ENCODE data around the gene JCAD. TPM values are rescaled to one million over a fixed set of nuclear protein-coding genes. Genes with fewer than 3 reads are reported as not detected.

JCAD gene
- polyA plus RNA-seq, 1 donor from 2014 or later, result 2.3 TPM

GRCh38 chr10:30094601-30095000 lies 35.2 kb upstream of the JCAD start:
- no peaks in the 10 kb centered on the region for H3K36me3 ChIP-seq (ENCODE audit: insufficient read depth, low read length)
- no peak overlapping the region for H3K4me3 ChIP-seq (ENCODE audit: low read length)
- no peaks in the 10 kb centered on the region for H4K20me1 ChIP-seq (ENCODE audit: insufficient read depth)
- H3F3A ChIP-seq (ENCODE audit: insufficient read depth, low read length, poor library complexity, severe bottlenecking), result no peaks in the 10 kb centered on the region
- no peaks in the 10 kb centered on the region for H3K9me3 ChIP-seq (ENCODE audit: low read length)
- no peak overlapping the region for H3K4me2 ChIP-seq (ENCODE audit: low read length)
- no peaks in the 10 kb centered on the region for H3K27me3 ChIP-seq (ENCODE audit: insufficient read depth, low read depth, low read length)
- no peak overlapping the region for H2AFZ ChIP-seq (ENCODE audit: low read depth, low read length)
- no peak for TF ChIP-seq EZH2 (IDR thresholded peaks at IDR 0.05; ENCODE audit: borderline replicate concordance, insufficient read depth, low read length, poor library complexity, severe bottlenecking)
- no peak for TF ChIP-seq REST (IDR thresholded peaks at IDR 0.05; ENCODE audit: borderline replicate concordance)
- TF ChIP-seq POLR2AphosphoS5 (IDR thresholded peaks at IDR 0.05), result no peak
- TF ChIP-seq TAF1 (IDR thresholded peaks at IDR 0.05; ENCODE audit: low read depth), result no peak
- no peak for TF ChIP-seq CTCF (IDR thresholded peaks at IDR 0.05; ENCODE audit: poor library complexity, severe bottlenecking)
- TF ChIP-seq MXI1 (conservative IDR thresholded peaks at IDR 0.05; ENCODE audit: poor library complexity, severe bottlenecking), result no peak
- no peak for TF ChIP-seq SMC3 (conservative IDR thresholded peaks at IDR 0.05; ENCODE audit: poor library complexity)
- no peak for TF ChIP-seq EP300 (conservative IDR thresholded peaks at IDR 0.05; ENCODE audit: poor library complexity, severe bottlenecking)
- TF ChIP-seq RAD21 (conservative IDR thresholded peaks at IDR 0.05), result no peak
- H3K79me2 ChIP-seq (replicated peaks; ENCODE audit: insufficient read depth, low read length), result no peaks in the 10 kb centered on the region
- H3K9ac ChIP-seq (ENCODE audit: low read length), result no peak overlapping the region
- no peak overlapping the region for H3K27ac ChIP-seq (ENCODE audit: low read length)
- no peaks in the 10 kb centered on the region for H3K9me2 ChIP-seq (ENCODE audit: insufficient read depth, low read length)

DNA sequence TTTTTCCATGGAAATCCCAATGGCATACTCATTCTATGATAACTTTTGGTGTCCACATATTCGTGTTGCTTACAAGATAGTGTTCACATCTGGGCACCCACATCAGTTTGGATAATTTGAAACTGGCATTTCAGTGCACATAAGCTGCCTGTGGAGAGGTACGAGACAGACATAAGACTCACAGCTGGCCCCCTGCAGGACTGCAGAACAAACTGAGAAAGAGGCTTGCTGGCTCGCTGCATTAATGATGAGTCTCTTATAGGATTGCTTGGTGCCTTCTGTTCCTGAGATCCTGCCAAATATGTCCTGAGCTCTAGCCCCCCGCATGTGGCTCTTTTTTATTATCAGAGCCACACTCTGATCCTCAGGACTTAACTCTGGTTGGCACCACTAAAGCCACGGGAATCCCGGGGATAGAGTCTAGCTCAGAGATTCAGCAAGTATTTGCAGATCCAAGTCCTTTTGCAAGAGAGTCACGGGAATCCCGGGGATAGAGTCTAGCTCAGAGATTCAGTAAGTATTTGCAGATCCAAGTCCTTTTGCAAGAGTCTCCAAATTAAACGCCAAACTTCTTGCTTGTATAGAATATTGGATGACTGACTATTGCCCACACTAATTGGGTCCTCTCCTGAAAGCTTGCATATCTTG lies 34.0 kb upstream of the JCAD start:
- Histone ChIP-seq H3K36me3 (ENCODE audit: insufficient read depth, low read length) (no peaks in the 10 kb centered on the region), H3K27ac (ENCODE audit: low read length) (no peak overlapping the region), H3K4me3 (ENCODE audit: low read length) (no peak overlapping the region), H3F3A (ENCODE audit: insufficient read depth, low read length, poor library complexity, severe bottlenecking) (peaks cover 3% of the 10 kb centered on the region), H3K79me2 (replicated peaks; ENCODE audit: insufficient read depth, low read length) (no peaks in the 10 kb centered on the region), H4K20me1 (ENCODE audit: insufficient read depth) (no peaks in the 10 kb centered on the region), H3K27me3 (ENCODE audit: insufficient read depth, low read depth, low read length) (no peaks in the 10 kb centered on the region), H3K9me3 (ENCODE audit: low read length) (no peaks in the 10 kb centered on the region), H3K4me2 (ENCODE audit: low read length) (no peak overlapping the region), H3K9me2 (ENCODE audit: insufficient read depth, low read length) (no peaks in the 10 kb centered on the region), H2AFZ (ENCODE audit: low read depth, low read length) (no peak overlapping the region), H3K9ac (ENCODE audit: low read length) (no peak overlapping the region)
- TF ChIP-seq POLR2AphosphoS5 (IDR thresholded peaks at IDR 0.05) (no peak), EP300 (conservative IDR thresholded peaks at IDR 0.05; ENCODE audit: poor library complexity, severe bottlenecking) (no peak), SMC3 (conservative IDR thresholded peaks at IDR 0.05; ENCODE audit: poor library complexity) (no peak), MXI1 (conservative IDR thresholded peaks at IDR 0.05; ENCODE audit: poor library complexity, severe bottlenecking) (no peak), CTCF (IDR thresholded peaks at IDR 0.05; ENCODE audit: poor library complexity, severe bottlenecking) (no peak), REST (IDR thresholded peaks at IDR 0.05; ENCODE audit: borderline replicate concordance) (no peak), RAD21 (conservative IDR thresholded peaks at IDR 0.05) (no peak), EZH2 (IDR thresholded peaks at IDR 0.05; ENCODE audit: borderline replicate concordance, insufficient read depth, low read length, poor library complexity, severe bottlenecking) (no peak), TAF1 (IDR thresholded peaks at IDR 0.05; ENCODE audit: low read depth) (no peak)
